Measurements from ENCODE around the gene LTBP2.

LTBP2 gene

DNA sequence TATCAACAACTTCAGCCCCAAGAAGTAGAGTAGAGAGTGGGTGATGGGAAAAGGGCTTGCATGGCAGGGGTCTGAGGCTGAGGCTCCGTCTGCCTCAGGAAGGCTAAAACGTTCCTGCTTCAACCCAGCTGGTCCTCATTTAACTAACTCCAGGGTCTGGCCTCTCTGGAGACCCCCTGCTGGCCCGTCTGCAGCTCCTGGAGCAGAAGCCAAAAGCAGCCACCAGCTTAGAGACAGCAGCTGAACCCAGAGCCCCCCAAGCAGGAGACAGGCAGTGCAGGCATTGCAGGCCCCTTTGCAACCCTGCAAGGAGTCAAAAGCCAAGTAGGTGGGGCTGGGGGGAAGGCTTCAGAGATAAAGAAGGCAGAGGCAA lies 25.1 kb upstream of the LTBP2 start:
- H3K4me2 ChIP-seq (ENCODE audit: low read length): no peak overlapping the region
- no CpG with 5 or more reads among the region's 3 CpGs for WGBS (ENCODE audit: extremely low coverage, insufficient coverage, insufficient read length)
- no peaks in the 10 kb centered on the region for H3K9me3 ChIP-seq (ENCODE audit: insufficient read depth, low read depth, low read length)

DNA sequence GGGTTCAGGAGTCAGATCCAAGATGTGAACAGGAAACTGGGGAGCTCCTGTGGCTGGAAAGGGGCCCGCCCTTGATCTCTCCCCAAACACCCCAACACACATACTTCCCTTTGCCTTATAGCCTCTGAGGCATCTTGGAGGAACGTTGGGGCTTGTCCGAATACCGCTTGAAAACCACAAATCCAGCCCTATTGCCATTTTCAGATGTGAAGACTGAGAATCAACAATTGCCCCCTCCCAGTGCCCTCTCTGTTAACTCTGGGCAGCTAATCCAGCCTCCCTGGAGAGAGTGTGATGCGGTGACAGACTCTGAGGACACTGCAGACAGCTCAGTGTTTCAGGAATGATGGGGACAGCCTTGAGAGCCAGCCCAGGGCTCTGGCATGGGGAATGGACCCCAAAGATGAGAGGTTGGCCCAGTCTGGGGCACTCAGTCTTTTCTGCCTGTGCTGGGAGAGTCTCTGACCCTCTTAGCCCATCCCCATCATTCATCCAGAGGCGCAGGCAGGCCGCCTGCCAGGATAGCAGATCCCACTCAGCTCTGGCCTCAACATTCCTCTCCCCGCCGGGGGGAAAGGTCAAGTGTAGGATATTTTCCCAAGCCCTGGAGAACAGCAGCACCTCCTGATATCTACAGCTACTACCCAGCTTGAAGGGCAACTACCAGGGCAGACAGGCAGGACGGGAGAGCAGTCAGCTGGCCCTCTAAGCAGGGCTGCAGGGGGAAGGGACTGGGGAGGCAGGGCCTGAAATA lies 24.6 kb upstream of the LTBP2 start:
- H2BK5ac ChIP-seq (ENCODE audit: low read depth, low read length, poor library complexity): no peak overlapping the region
- no CpG with 5 or more reads among the region's 10 CpGs for WGBS (ENCODE audit: extremely low coverage, insufficient coverage, insufficient read length)

More for the DNA sequence above, 25.1 kb upstream of the LTBP2 start:
- H3K14ac ChIP-seq (ENCODE audit: low read length): no peak overlapping the region
- no peaks in the 10 kb centered on the region for H3K79me1 ChIP-seq (ENCODE audit: low read length)
- H3K4ac ChIP-seq (ENCODE audit: low read depth, low read length): no peak overlapping the region
- H2BK120ac ChIP-seq (ENCODE audit: insufficient read depth, low read length, poor library complexity): no peak overlapping the region
- H4K12ac ChIP-seq (ENCODE audit: low read depth, low read length): no peak overlapping the region
- H2BK12ac ChIP-seq (ENCODE audit: low read length): no peak overlapping the region
- H3K79me2 ChIP-seq (ENCODE audit: control insufficient read depth, insufficient read depth, low read length, poor library complexity): no peaks in the 10 kb centered on the region
- H4K8ac ChIP-seq (ENCODE audit: low read depth, low read length): no peak overlapping the region
- no peak overlapping the region for H2AK5ac ChIP-seq (ENCODE audit: low read length)
- H3K36me3 ChIP-seq (ENCODE audit: control insufficient read depth in 1 of 2, insufficient read depth in 2 of 2, low read length in 2 of 2): no peaks in the 10 kb centered on the region
- H3K9ac ChIP-seq (ENCODE audit: low read length): no peak overlapping the region
- no peaks in the 10 kb centered on the region for H3K27me3 ChIP-seq (ENCODE audit: insufficient read depth, low read length)
- H2BK5ac ChIP-seq (ENCODE audit: low read depth, low read length, poor library complexity): no peak overlapping the region
- H4K91ac ChIP-seq (ENCODE audit: low read depth, low read length): no peak overlapping the region
- no peak overlapping the region for H2AFZ ChIP-seq (ENCODE audit: insufficient read depth, low read length, poor library complexity)
- no peak overlapping the region for H3K4me3 ChIP-seq (ENCODE audit: low read depth, low read length)
- H3K23ac ChIP-seq (ENCODE audit: low read length): no peak overlapping the region
- DNase-seq: no peak
- peaks cover 3 to 6% of the 10 kb centered on the region in 2 experiments for H3K4me1 ChIP-seq (ENCODE audit: control insufficient read depth in 1 of 2, insufficient read depth in 2 of 2, low read length in 2 of 2)
- H3K27ac ChIP-seq (ENCODE audit: low read depth, low read length): no peak overlapping the region
- H3K18ac ChIP-seq (ENCODE audit: low read length): no peak overlapping the region

DNA sequence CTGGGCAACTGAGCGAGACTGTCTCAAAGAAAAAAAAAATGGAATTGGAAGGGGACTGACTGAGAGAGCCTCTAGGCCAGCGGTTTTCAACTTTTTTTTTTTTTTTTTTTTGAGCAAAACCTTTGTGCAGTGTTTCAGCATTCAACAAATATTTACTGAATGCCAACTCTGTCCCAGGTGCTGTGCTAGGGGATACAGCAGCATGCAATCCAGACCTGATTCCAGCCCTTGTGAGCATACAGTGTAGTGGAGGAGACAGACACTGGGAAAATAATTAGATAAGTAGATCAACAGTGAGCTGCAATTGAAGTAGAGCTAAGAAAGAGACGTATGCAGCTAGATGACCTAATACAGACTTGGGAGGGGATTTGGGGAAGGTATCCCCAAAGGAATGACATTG lies 23.8 kb upstream of the LTBP2 start:
- Histone ChIP-seq H3K4me2 (ENCODE audit: low read length) (no peak overlapping the region), H2AK5ac (ENCODE audit: low read length) (no peak overlapping the region), H3K18ac (ENCODE audit: low read length) (no peak overlapping the region), H3K36me3 (ENCODE audit: control insufficient read depth in 1 of 2, insufficient read depth in 2 of 2, low read length in 2 of 2) (no peaks in the 10 kb centered on the region), H3K27ac (ENCODE audit: low read depth, low read length) (no peak overlapping the region), H3K9me3 (ENCODE audit: insufficient read depth, low read depth, low read length) (no peaks in the 10 kb centered on the region), H3K27me3 (ENCODE audit: insufficient read depth, low read length) (no peaks in the 10 kb centered on the region), H3K79me1 (ENCODE audit: low read length) (peaks cover 2% of the 10 kb centered on the region), H2BK120ac (ENCODE audit: insufficient read depth, low read length, poor library complexity) (no peak overlapping the region), H3K9ac (ENCODE audit: low read length) (no peak overlapping the region), H2BK12ac (ENCODE audit: low read length) (no peak overlapping the region), H3K4me3 (ENCODE audit: low read depth, low read length) (no peak overlapping the region), H3K23ac (ENCODE audit: low read length) (no peak overlapping the region), H3K4me1 (ENCODE audit: control insufficient read depth in 1 of 2, insufficient read depth in 2 of 2, low read length in 2 of 2) (peaks cover 11 to 19% of the 10 kb centered on the region in 2 experiments), H2BK5ac (ENCODE audit: low read depth, low read length, poor library complexity) (no peak overlapping the region), H2AFZ (ENCODE audit: insufficient read depth, low read length, poor library complexity) (no peak overlapping the region), H3K14ac (ENCODE audit: low read length) (no peak overlapping the region), H4K91ac (ENCODE audit: low read depth, low read length) (no peak overlapping the region), H4K12ac (ENCODE audit: low read depth, low read length) (no peak overlapping the region), H3K4ac (ENCODE audit: low read depth, low read length) (no peak overlapping the region), H3K79me2 (ENCODE audit: control insufficient read depth, insufficient read depth, low read length, poor library complexity) (no peaks in the 10 kb centered on the region), H4K8ac (ENCODE audit: low read depth, low read length) (no peak overlapping the region)
- WGBS (ENCODE audit: extremely low coverage, insufficient coverage, insufficient read length): no CpG with 5 or more reads among the region's 3 CpGs
- peak in 1 of 2 donors; percentile 33 for DNase-seq

More for the DNA sequence above, 24.6 kb upstream of the LTBP2 start:
- no peak overlapping the region for H4K91ac ChIP-seq (ENCODE audit: low read depth, low read length)
- no peak overlapping the region for H4K8ac ChIP-seq (ENCODE audit: low read depth, low read length)
- H3K9me3 ChIP-seq (ENCODE audit: insufficient read depth, low read depth, low read length): no peaks in the 10 kb centered on the region
- H3K4me3 ChIP-seq (ENCODE audit: low read depth, low read length): no peak overlapping the region
- no peak overlapping the region for H3K18ac ChIP-seq (ENCODE audit: low read length)
- no peak overlapping the region for H2BK12ac ChIP-seq (ENCODE audit: low read length)
- no peaks in the 10 kb centered on the region for H3K27me3 ChIP-seq (ENCODE audit: insufficient read depth, low read length)
- no peak overlapping the region for H2BK120ac ChIP-seq (ENCODE audit: insufficient read depth, low read length, poor library complexity)
- no peak overlapping the region for H3K4me2 ChIP-seq (ENCODE audit: low read length)
- no peak overlapping the region for H3K4ac ChIP-seq (ENCODE audit: low read depth, low read length)
- no peaks in the 10 kb centered on the region for H3K36me3 ChIP-seq (ENCODE audit: control insufficient read depth in 1 of 2, insufficient read depth in 2 of 2, low read length in 2 of 2)
- no peak overlapping the region for H2AK5ac ChIP-seq (ENCODE audit: low read length)
- no peaks in the 10 kb centered on the region for H3K79me2 ChIP-seq (ENCODE audit: control insufficient read depth, insufficient read depth, low read length, poor library complexity)
- no peak overlapping the region for H2AFZ ChIP-seq (ENCODE audit: insufficient read depth, low read length, poor library complexity)
- no peak overlapping the region for H3K27ac ChIP-seq (ENCODE audit: low read depth, low read length)
- no peak for DNase-seq
- H3K79me1 ChIP-seq (ENCODE audit: low read length): no peaks in the 10 kb centered on the region
- peaks cover 6 to 11% of the 10 kb centered on the region in 2 experiments for H3K4me1 ChIP-seq (ENCODE audit: control insufficient read depth in 1 of 2, insufficient read depth in 2 of 2, low read length in 2 of 2)
- no peak overlapping the region for H3K23ac ChIP-seq (ENCODE audit: low read length)
- H3K14ac ChIP-seq (ENCODE audit: low read length): no peak overlapping the region
- H4K12ac ChIP-seq (ENCODE audit: low read depth, low read length): no peak overlapping the region
- no peak overlapping the region for H3K9ac ChIP-seq (ENCODE audit: low read length)

DNA sequence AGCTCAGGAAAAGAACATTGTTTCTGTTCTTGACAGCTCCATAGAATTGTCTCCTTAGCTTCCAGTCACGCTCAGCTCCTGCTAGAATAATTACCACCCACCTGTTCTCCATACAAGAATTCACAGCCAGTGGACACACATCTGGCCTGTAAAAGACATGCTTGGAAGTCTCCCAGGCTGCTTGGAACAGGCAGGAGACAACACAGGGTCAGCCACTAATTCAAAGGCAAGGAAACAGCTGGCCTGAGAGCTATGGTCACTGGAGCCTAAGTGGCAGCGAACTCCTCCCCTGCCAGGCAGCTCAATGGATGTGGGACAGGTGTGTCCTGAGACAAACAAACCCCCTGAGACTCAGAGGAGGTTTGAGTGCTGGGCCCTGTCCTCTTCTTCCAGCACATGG lies 22.9 kb upstream of the LTBP2 start:
- Histone ChIP-seq H3K18ac (ENCODE audit: low read length) (no peak overlapping the region), H2AK5ac (ENCODE audit: low read length) (no peak overlapping the region), H3K9ac (ENCODE audit: low read length) (no peak overlapping the region), H4K8ac (ENCODE audit: low read depth, low read length) (no peak overlapping the region), H3K79me2 (ENCODE audit: control insufficient read depth, insufficient read depth, low read length, poor library complexity) (no peaks in the 10 kb centered on the region), H3K4me2 (ENCODE audit: low read length) (no peak overlapping the region), H3K4me1 (ENCODE audit: control insufficient read depth in 1 of 2, insufficient read depth in 2 of 2, low read length in 2 of 2) (peaks cover 15 to 22% of the 10 kb centered on the region in 2 experiments), H3K14ac (ENCODE audit: low read length) (no peak overlapping the region), H3K4me3 (ENCODE audit: low read depth, low read length) (no peak overlapping the region), H3K4ac (ENCODE audit: low read depth, low read length) (no peak overlapping the region), H3K79me1 (ENCODE audit: low read length) (peaks cover 2% of the 10 kb centered on the region), H4K12ac (ENCODE audit: low read depth, low read length) (no peak overlapping the region), H3K9me3 (ENCODE audit: insufficient read depth, low read depth, low read length) (no peaks in the 10 kb centered on the region), H2AFZ (ENCODE audit: insufficient read depth, low read length, poor library complexity) (no peak overlapping the region), H2BK12ac (ENCODE audit: low read length) (no peak overlapping the region), H4K91ac (ENCODE audit: low read depth, low read length) (no peak overlapping the region), H2BK5ac (ENCODE audit: low read depth, low read length, poor library complexity) (no peak overlapping the region), H3K27ac (ENCODE audit: low read depth, low read length) (no peak overlapping the region), H3K36me3 (ENCODE audit: control insufficient read depth in 1 of 2, insufficient read depth in 2 of 2, low read length in 2 of 2) (no peaks in the 10 kb centered on the region), H2BK120ac (ENCODE audit: insufficient read depth, low read length, poor library complexity) (no peak overlapping the region), H3K23ac (ENCODE audit: low read length) (no peak overlapping the region), H3K27me3 (ENCODE audit: insufficient read depth, low read length) (no peaks in the 10 kb centered on the region)
- DNase-seq: no peak
- no CpG with 5 or more reads among the region's 2 CpGs for WGBS (ENCODE audit: extremely low coverage, insufficient coverage, insufficient read length)

All from trophoblast cell (in vitro differentiated cells and primary cell).